Uterus (tissue), 2 donors: ENCODE data around the gene GRID2.

Experiments
- CTCF ChIP-seq, 4 experiments: fragments of 200-600 bp in 2 of 4; fragments of 450-650 bp in 2 of 4; sonication (generic) in 2 of 4; IDR thresholded peaks; one replicate each; pipeline ENCODE4 v1.5.1; 2016 to 2019; ENCODE audit warnings: antibody characterized with exemption in 4 of 4, mild to moderate bottlenecking in 2 of 4, moderate library complexity in 1 of 4
- POLR2A ChIP-seq, 2 donors: fragments of 450-650 bp; IDR thresholded peaks; one replicate each; pipeline ENCODE4 v1.6.1; 2016; ENCODE audit warnings: antibody characterized with exemption in 2 of 2, mild to moderate bottlenecking in 1 of 2, moderate library complexity in 1 of 2

DNA sequence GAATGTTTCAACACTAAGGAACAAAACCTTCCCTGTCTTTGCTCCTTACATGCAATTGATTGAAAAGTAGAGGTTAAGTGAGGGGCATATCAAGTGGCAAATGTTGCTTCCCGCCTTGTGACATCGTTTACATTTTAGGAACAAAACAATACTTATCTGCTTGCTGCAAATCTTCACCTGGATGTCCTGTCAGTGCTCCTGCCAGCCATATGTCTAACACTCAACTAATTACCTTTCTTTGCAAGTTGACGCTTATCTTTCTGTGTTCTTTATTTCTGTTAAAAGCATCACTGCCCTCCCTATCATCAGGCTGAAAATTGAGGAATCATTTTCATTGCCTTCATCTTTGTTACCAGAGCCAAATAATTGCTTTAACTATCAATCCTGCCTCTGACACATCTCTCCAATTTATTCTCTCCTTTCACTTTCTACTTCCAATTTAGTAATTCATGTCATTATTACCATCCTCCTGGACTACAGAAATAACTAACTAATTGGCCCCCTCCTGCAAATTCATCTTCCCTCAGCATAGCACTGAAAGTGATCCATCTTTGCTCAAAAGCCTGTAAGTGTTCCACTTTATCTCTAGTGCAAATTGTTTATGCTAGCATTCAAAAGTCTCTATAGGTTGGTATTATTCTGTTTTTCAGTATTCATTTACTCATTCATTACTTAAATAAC lies 1226.1 kb downstream of the GRID2 start:
- TF ChIP-seq CTCF (IDR thresholded peaks at IDR 0.05) = no peak
- no peak for TF ChIP-seq POLR2A (IDR thresholded peaks at IDR 0.05)
